Measurements from ENCODE around the gene UFD1. TPM values are rescaled to one million over a fixed set of nuclear protein-coding genes. Genes with fewer than 3 reads are reported as not detected.

UFD1 gene
- total RNA-seq, 1 donor: 44.9 TPM

DNA sequence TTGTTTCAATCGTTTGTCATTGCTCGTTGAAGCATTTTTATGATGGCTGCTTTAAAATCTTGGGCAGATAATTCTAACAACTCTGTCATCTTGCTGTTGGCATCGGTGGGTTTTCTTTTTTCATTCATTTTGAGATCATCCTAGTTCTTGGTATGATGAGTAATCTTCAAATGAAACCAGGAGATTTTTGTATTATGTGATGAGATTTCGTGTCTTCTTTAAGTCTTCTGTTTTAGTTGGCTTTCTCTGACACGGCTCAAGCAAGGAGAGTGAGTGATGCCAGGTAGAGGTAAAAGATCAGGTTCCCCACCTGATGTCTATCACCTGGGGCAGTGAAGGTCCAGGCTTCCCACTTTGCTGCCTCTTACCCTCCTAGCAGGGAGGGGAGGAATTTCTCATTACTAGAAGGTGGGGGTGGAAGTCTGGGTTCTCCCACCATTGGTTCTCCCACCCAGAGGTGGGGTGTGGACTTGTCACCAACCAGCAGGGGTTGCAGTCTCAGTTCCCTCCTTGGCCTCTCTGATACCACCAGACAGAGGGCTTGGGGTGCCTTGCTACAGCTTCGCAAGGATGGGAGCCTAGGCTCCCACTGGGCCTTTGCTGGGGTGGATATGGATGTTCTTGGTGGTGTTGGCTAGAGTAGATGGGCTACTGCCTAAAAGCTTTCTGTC is 13.6 kb upstream of the UFD1 start:
- H3K4me3 ChIP-seq (ENCODE audit: low read depth, low read length): no peak overlapping the region

DNA sequence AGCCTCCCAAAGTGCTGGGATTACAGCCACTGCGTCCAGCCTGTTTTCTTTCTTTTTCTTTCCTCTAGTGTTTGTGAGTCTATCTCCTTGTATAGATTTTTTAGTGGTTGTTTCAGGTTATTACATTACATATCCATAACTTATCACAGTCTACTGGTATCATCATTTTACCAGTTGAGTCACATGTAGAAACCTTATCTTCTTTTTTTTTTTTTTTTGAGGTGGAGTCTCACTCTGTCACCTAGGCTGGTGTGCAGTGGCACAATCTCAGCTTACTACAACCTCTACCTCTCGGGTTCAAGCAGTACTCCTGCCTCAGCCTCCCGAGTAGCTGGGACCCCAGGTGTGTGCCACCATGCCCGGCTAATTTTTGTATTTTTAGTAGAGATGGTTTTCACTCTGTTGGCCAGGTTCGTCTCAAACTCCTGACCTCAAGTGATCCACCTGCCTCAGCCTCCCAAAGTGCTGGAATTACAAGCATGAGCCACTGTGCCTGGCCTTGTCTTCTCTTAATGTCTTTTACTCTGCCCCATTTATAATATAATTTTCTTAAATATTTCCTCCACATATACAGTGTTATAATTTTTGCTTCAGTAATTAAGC is 11.7 kb upstream of the UFD1 start:
- H3K4me3 ChIP-seq (ENCODE audit: low read depth, low read length): no peak overlapping the region
- no peak for DNase-seq (ENCODE audit: low read depth)
- TF ChIP-seq, protein P1, sequence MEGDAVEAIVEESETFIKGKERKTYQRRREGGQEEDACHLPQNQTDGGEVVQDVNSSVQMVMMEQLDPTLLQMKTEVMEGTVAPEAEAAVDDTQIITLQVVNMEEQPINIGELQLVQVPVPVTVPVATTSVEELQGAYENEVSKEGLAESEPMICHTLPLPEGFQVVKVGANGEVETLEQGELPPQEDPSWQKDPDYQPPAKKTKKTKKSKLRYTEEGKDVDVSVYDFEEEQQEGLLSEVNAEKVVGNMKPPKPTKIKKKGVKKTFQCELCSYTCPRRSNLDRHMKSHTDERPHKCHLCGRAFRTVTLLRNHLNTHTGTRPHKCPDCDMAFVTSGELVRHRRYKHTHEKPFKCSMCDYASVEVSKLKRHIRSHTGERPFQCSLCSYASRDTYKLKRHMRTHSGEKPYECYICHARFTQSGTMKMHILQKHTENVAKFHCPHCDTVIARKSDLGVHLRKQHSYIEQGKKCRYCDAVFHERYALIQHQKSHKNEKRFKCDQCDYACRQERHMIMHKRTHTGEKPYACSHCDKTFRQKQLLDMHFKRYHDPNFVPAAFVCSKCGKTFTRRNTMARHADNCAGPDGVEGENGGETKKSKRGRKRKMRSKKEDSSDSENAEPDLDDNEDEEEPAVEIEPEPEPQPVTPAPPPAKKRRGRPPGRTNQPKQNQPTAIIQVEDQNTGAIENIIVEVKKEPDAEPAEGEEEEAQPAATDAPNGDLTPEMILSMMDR (IDR thresholded peaks at IDR 0.05; ENCODE audit: insufficient read depth, low read depth, low read length): no peak

More for the DNA sequence above, 13.6 kb upstream of the UFD1 start:
- no peak for DNase-seq (ENCODE audit: low read depth)
- TF ChIP-seq, protein P1 (IDR thresholded peaks at IDR 0.05; ENCODE audit: insufficient read depth, low read depth, low read length): no peak

DNA sequence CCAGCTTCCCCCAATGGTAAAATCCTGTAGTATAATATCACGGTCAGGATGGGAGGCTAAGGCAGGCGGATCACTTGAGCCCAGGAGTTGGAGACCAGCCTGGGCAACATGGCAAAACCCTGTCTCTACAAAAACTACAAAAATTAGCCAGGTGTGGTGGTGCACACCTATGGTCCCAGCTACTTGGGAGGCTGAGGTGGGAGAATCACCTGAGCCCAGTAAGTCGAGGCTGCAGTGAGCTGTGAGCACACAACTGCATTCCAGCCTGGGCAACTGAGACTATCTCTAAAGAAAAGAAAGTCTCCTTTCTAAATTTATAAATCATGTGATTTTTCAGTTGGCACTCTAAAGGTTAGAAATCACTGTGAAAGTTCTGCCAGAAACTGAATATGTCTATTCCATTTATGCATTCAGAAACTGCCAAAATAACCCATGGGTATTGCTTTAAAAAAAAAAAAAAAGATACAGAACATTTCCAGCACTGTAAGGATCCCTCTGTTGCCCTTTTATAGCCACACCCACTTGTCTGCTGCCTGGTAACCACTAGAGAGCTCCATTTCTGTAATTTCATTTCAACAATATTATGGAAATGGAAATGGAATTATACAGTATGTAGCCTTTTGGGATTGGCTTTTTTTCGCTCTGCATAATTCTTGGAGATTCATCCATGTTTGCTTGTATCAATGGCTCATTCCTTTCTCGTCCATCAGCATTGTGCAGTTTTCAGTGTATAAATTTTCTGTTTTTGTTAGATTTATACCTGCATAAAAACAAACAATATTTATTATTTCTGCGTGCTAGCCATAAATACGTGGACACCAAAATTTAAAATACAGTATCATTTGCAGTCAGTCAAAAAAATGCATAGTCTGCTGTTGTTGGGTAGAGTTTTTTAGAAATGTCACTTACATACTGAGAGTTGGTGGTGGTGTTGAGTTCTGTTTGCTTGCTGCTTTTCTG is 10.2 kb upstream of the UFD1 start:
- TF ChIP-seq, protein P1 (IDR thresholded peaks at IDR 0.05; ENCODE audit: insufficient read depth, low read depth, low read length): peak; percentile 12
- peak; percentile 34 for DNase-seq (ENCODE audit: low read depth)
- H3K4me3 ChIP-seq (ENCODE audit: low read depth, low read length): no peak overlapping the region

DNA sequence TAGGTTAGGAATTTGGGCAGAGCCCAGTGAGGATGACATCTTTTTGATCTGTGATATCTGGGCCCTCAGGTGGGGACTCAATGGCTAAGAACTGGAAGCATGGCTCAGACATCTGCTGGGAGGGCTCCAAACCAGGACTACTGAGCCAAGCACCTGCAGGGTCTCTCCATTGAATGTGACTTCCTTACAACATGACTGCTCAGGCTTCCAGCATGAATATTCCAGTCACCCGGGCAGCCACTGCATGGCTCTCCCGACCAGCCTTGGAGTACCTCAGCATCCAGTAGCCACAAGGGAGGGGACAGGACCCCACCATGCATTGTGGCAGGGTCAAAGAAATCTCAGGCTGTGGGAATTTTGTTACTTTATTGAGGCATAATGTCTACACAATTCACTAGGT is 9.3 kb upstream of the UFD1 start:
- H3K4me3 ChIP-seq (ENCODE audit: low read depth, low read length): no peak overlapping the region
- no peak for DNase-seq (ENCODE audit: low read depth)
- TF ChIP-seq, protein P1 (IDR thresholded peaks at IDR 0.05; ENCODE audit: insufficient read depth, low read depth, low read length): no peak

DNA sequence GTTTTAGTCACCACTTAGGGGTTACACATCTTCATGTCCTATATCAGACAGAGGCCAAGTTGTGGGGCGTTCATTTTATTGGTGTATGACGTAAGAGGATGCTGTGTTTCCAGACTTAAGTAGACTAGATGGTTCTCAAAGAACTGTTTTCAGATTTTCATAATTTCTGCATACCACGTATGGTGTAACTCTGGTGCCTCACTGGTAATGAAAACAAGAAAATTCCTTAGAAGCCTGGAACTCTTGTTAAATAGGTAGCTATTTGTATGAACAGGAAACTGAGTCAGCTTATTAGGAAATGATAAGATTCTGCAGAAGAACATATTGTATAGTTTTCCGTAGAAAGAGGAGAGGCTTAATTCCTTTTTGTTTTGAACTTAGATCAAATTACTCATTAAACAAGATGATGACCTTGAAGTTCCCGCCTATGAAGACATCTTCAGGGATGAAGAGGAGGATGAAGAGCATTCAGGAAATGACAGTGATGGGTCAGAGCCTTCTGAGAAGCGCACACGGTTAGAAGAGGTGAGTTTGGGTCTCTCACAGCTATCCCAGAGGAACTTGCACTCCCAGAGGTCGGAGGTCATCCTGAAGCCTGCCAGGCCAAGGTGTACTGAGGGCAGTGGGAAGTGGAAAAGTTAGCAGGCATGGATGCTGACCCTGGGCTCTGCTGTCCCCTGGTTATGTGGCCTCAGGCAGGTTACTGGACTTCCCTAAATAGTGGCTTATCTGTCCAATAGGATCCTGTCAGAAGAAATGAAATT is 4.7 kb upstream of the UFD1 start:
- TF ChIP-seq, protein P1 (IDR thresholded peaks at IDR 0.05; ENCODE audit: insufficient read depth, low read depth, low read length): no peak
- no peak overlapping the region for H3K4me3 ChIP-seq (ENCODE audit: low read depth, low read length)
- DNase-seq (ENCODE audit: low read depth): peak; percentile 96

DNA sequence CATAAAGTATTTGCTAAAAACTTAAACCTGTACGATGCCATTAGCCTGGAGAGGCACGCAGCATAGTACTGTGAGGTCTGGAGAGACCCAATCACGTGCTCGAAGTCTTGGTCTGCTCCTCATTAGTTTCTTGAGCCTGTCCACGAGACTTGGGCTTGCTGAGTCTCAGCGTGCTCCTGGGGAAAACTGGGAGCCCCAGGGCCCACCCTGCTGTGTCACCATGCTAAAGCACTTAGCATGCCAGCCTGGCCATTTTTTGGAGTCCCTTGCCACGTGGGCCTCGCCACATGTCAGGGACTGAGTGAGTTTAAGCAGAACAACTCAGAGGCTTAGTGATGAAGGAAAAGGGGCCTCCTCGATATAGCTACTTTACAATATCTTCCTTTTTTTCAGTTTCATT is 3.3 kb upstream of the UFD1 start:
- no peak overlapping the region for H3K4me3 ChIP-seq (ENCODE audit: low read depth, low read length)
- no peak for DNase-seq (ENCODE audit: low read depth)
- TF ChIP-seq, protein P1 (IDR thresholded peaks at IDR 0.05; ENCODE audit: insufficient read depth, low read depth, low read length): no peak
